Fibroblast of lung (primary cell): ENCODE data around the gene TACR1. TPM values are rescaled to one million over a fixed set of nuclear protein-coding genes. Genes with fewer than 3 reads are reported as not detected.
A peak's percentile ranks its signal among the peaks of the same experiment; 100 is the strongest.

Experiments
- DNase-seq, 2 donors: peaks; one replicate each; pipeline versions ENCODE4 v3.0.0 to v3.0.0-alpha.2; 2010; ENCODE audit warnings: low read depth in 2 of 2
- H2AFZ ChIP-seq: 2 replicates; pipeline ENCODE4 v1.5.1; 2012; ENCODE audit warnings: low read length, control low read depth, inconsistent platforms
- H3K27ac ChIP-seq: 2 replicates; pipeline ENCODE4 v1.5.1; 2011; ENCODE audit warnings: low read length, control low read depth; ENCODE audit not compliant: insufficient read depth
- H3K27me3 ChIP-seq: 2 replicates; pipeline ENCODE4 v1.5.1; 2011; ENCODE audit warnings: mild to moderate bottlenecking, low read length; ENCODE audit not compliant: control insufficient read depth, insufficient read depth
- H3K36me3 ChIP-seq: 2 replicates; pipeline ENCODE4 v1.5.1; 2011; ENCODE audit warnings: low read length; ENCODE audit not compliant: control insufficient read depth, insufficient read depth
- H3K4me1 ChIP-seq: 2 replicates; pipeline ENCODE4 v1.5.1; 2011; ENCODE audit warnings: low read length; ENCODE audit not compliant: control insufficient read depth, insufficient read depth; ENCODE audit errors: extremely low read depth
- H3K4me2 ChIP-seq: 2 replicates; pipeline ENCODE4 v1.5.1; 2011; ENCODE audit warnings: low read length, control low read depth; ENCODE audit not compliant: insufficient read depth; ENCODE audit errors: extremely low read depth
- H3K4me3 ChIP-seq, 4 experiments: fragments of 200-600 bp in 1 of 4; sonication (generic) in 1 of 4; replicated peaks in 1 of 4; 2 replicates each; pipeline ENCODE4 v1.5.1; 2011 to 2016; ENCODE audit warnings: low read length in 4 of 4, low read depth in 3 of 4, mild to moderate bottlenecking in 3 of 4, control low read depth in 2 of 4, inconsistent platforms in 1 of 4, mixed read lengths in 1 of 4; ENCODE audit not compliant: insufficient read depth in 1 of 4; ENCODE audit errors: control extremely low read depth in 1 of 4
- H3K79me2 ChIP-seq: 2 replicates; pipeline ENCODE4 v1.5.1; 2012; ENCODE audit warnings: mild to moderate bottlenecking, low read length, inconsistent platforms; ENCODE audit not compliant: control insufficient read depth, insufficient read depth
- H3K9ac ChIP-seq: 2 replicates; pipeline ENCODE4 v1.5.1; 2011; ENCODE audit warnings: mild to moderate bottlenecking, low read length, control low read depth; ENCODE audit not compliant: insufficient read depth
- H3K9me3 ChIP-seq: 2 replicates; pipeline ENCODE4 v1.5.1; 2012; ENCODE audit warnings: low read depth, low read length; ENCODE audit not compliant: control insufficient read depth, insufficient read depth
- H4K20me1 ChIP-seq: 2 replicates; pipeline ENCODE4 v1.5.1; 2011; ENCODE audit warnings: low read length; ENCODE audit not compliant: control insufficient read depth, insufficient read depth; ENCODE audit errors: extremely low read depth
- CTCF ChIP-seq, 2 donors: IDR thresholded peaks in 1 of 2; conservative IDR thresholded peaks in 1 of 2; 1 replicate in 1 of 2; 2 replicates in 1 of 2; pipeline ENCODE4 v1.5.1; 2011 to 2012; ENCODE audit warnings: low read length in 2 of 2, control low read depth in 1 of 2, inconsistent platforms in 1 of 2, low read depth in 1 of 2, mild to moderate bottlenecking in 1 of 2
- EZH2 ChIP-seq: IDR thresholded peaks from 2 replicates; pipeline ENCODE4 v1.5.1; 2012; ENCODE audit warnings: low read length, control low read depth, mild to moderate bottlenecking; ENCODE audit errors: missing control alignments
- polyA plus RNA-seq, 2 donors: library from polyadenylated mRNA; depleted of rRNA in 1 of 2; stranded (reverse) in 1 of 2; unstranded in 1 of 2; fragments of >200 nt; gene quantifications; 2 replicates each; pipeline ENCODE4 v1.2.1, GENCODE V29; 2011 to 2012; ENCODE audit warnings: missing spikeins in 1 of 2
- total RNA-seq: library from RNA; depleted of rRNA; stranded (reverse); fragments of >200 nt; gene quantifications from 2 replicates; pipeline ENCODE4 v1.2.1, GENCODE V29; 2014

The TACR1 gene
- total and polyA plus RNA-seq, 2 donors (not counting 1 experiment from before 2014, with no cell fraction given), result 0.05 to 0.17 TPM

GRCh38 chr2:75065402-75066008 lies 133.8 kb downstream of the TACR1 start:
- Histone ChIP-seq H2AFZ (peak overlapping the region; percentile 51), H3K27ac (no peak overlapping the region)

GRCh38 chr2:75064691-75065396 lies 134.5 kb downstream of the TACR1 start:
- Histone ChIP-seq H4K20me1 (no peaks in the 10 kb centered on the region), H3K27ac (no peak overlapping the region), H3K9me3 (no peaks in the 10 kb centered on the region), H2AFZ (peak overlapping the region; percentile 51), H3K4me2 (peak overlapping the region; percentile 64), H3K9ac (no peak overlapping the region), H3K79me2 (no peaks in the 10 kb centered on the region), H3K36me3 (no peaks in the 10 kb centered on the region), H3K4me3 (no peak overlapping the region), H3K27me3 (no peaks in the 10 kb centered on the region), H3K4me1 (peaks cover 4% of the 10 kb centered on the region)
- TF ChIP-seq CTCF (conservative IDR thresholded peaks at IDR 0.05 in 1 of 2, IDR thresholded peaks at IDR 0.05 in 1 of 2; ENCODE audit: low read depth in 1 of 2, low read length in 2 of 2) (peak; percentile 91 to 92), EZH2 (no peak)
- peak; percentile 55 to 64 for DNase-seq

More at GRCh38 chr2:75065402-75066008, 133.8 kb downstream of the TACR1 start:
- TF ChIP-seq EZH2, result no peak
- no peak for TF ChIP-seq CTCF (conservative IDR thresholded peaks at IDR 0.05 in 1 of 2, IDR thresholded peaks at IDR 0.05 in 1 of 2; ENCODE audit: low read depth in 1 of 2, low read length in 2 of 2)
- peaks cover 4% of the 10 kb centered on the region for H3K4me1 ChIP-seq
- H4K20me1 ChIP-seq, result no peaks in the 10 kb centered on the region
- no peaks in the 10 kb centered on the region for H3K9me3 ChIP-seq
- H3K79me2 ChIP-seq, result no peaks in the 10 kb centered on the region
- H3K9ac ChIP-seq, result no peak overlapping the region
- DNase-seq, result peak; percentile 8 to 52
- no peak overlapping the region for H3K4me3 ChIP-seq
- H3K36me3 ChIP-seq, result no peaks in the 10 kb centered on the region
- peak overlapping the region; percentile 64 for H3K4me2 ChIP-seq
- H3K27me3 ChIP-seq, result no peaks in the 10 kb centered on the region

- Histone ChIP-seq H3K4me1 (peaks cover 4% of the 10 kb centered on the region), H4K20me1 (no peaks in the 10 kb centered on the region), H3K79me2 (no peaks in the 10 kb centered on the region), H3K9ac (no peak overlapping the region), H3K27me3 (no peaks in the 10 kb centered on the region), H2AFZ (no peak overlapping the region), H3K4me2 (no peak overlapping the region), H3K4me3 (no peak overlapping the region), H3K9me3 (no peaks in the 10 kb centered on the region), H3K36me3 (no peaks in the 10 kb centered on the region), H3K27ac (no peak overlapping the region)
- DNase-seq, result peak in 1 of 2 donors; percentile 53
- no peak for TF ChIP-seq EZH2
- TF ChIP-seq CTCF (conservative IDR thresholded peaks at IDR 0.05 in 1 of 2, IDR thresholded peaks at IDR 0.05 in 1 of 2; ENCODE audit: low read depth in 1 of 2, low read length in 2 of 2), result no peak
These were observed 135.4 kb downstream of the TACR1 start for GRCh38 chr2:75063906-75064305.
